A549 (cell line): ENCODE measurements around the gene HDLBP. TPM values are rescaled to one million over a fixed set of nuclear protein-coding genes. Genes with fewer than 3 reads are reported as not detected.

Experiments used
- ATAC-seq, 2 experiments: fragments of 200-7000 bp in 1 of 2; fragments of >200 bp in 1 of 2; cut with Nextera tagmentation in 1 of 2; cut with Tn5 transposase in 1 of 2; 3 replicates each; pipeline versions ENCODE4 v1.8.0 to v1.9.1; 2018 to 2020; ENCODE audit warnings: mild to moderate bottlenecking in 1 of 2, moderate library complexity in 1 of 2
- CTCF ChIA-PET: fragments of 300-600 bp; sonication (Branson Sonifier 250); formaldehyde crosslinking; extraction: SDS; loops from one replicate; lab custom pipeline; 2021; ENCODE audit warnings: antibody characterized with exemption, inconsistent platforms; lab: Yijun Ruan, JAX
- POLR2A ChIA-PET: fragments of 350-600 bp; formaldehyde crosslinking; extraction: SDS; loops from one replicate; lab custom pipeline; 2021; ENCODE audit warnings: antibody characterized with exemption, inconsistent platforms; lab: Yijun Ruan, JAX
- DNase-seq, 2 experiments: peaks; one replicate each; pipeline versions ENCODE4 v3.0.0 to v3.0.0-alpha.2; 2011 to 2016; ENCODE audit warnings: low read depth in 1 of 2, low spot score in 1 of 2
- FAIRE-seq: peaks from 2 replicates; lab custom pipeline; 2011; peaks lifted over from hg19 to GRCh38; lab: Jason Lieb, UNC
- H3K27ac ChIP-seq, 2 experiments: fragments of >200 bp; sonication (Bioruptor Twin); formaldehyde crosslinking; 3 replicates each; pipeline ENCODE4 v1.5.1; 2016 to 2017
- H3K4me1 ChIP-seq: fragments of >200 bp; sonication (Bioruptor Twin); formaldehyde crosslinking; 3 replicates; pipeline ENCODE4 v1.6.1; 2016
- H3K4me2 ChIP-seq: fragments of >200 bp; sonication (Bioruptor Twin); formaldehyde crosslinking; 3 replicates; pipeline ENCODE4 v1.6.1; 2016
- H3K4me3 ChIP-seq: fragments of >200 bp; sonication (Bioruptor Twin); formaldehyde crosslinking; 3 replicates; pipeline ENCODE4 v1.5.1; 2016
- H3K9me3 ChIP-seq: fragments of >200 bp; sonication (Bioruptor Twin); formaldehyde crosslinking; 3 replicates; pipeline ENCODE4 v1.6.1; 2016
- ATOH8 ChIP-seq: fragments of 250-450 bp; sonication (Bioruptor Pico); IDR thresholded peaks from 2 replicates; pipeline ENCODE4 v1.5.0; 2020; ENCODE audit warnings: low read depth, mild to moderate bottlenecking, moderate library complexity
- BCL3 ChIP-seq: fragments of >200 bp; sonication (Bioruptor Twin); formaldehyde crosslinking; IDR thresholded peaks from 3 replicates; pipeline ENCODE4 v1.6.1; 2016
- CBX8 ChIP-seq: fragments of 200-600 bp; sonication (generic); IDR thresholded peaks from 2 replicates; pipeline ENCODE4 v1.6.1; 2016
- CHD2 ChIP-seq: fragments of 150-350 bp; IDR thresholded peaks from 2 replicates; pipeline ENCODE4 v1.6.1; 2014; ENCODE audit warnings: low read length; ENCODE audit not compliant: partially characterized antibody
- CHD4 ChIP-seq: fragments of 200-600 bp; sonication (generic); IDR thresholded peaks from 2 replicates; pipeline ENCODE4 v1.6.1; 2016; ENCODE audit warnings: antibody characterized with exemption, mild to moderate bottlenecking, borderline replicate concordance
- CTCF ChIP-seq: fragments of >200 bp; sonication (Bioruptor Twin); formaldehyde crosslinking; IDR thresholded peaks from 3 replicates; pipeline ENCODE4 v1.5.1; 2016
- E2F6 ChIP-seq: IDR thresholded peaks from 2 replicates; pipeline ENCODE4 v1.6.1; 2012; ENCODE audit warnings: low read depth, borderline replicate concordance
- EP300 ChIP-seq, 2 experiments: fragments of >200 bp; sonication (Bioruptor Twin); formaldehyde crosslinking; IDR thresholded peaks; 2 replicates in 1 of 2; 3 replicates in 1 of 2; pipeline ENCODE4 v1.6.1; 2016 to 2017
- ESRRA ChIP-seq: fragments of 150-350 bp; IDR thresholded peaks from 2 replicates; pipeline ENCODE4 v1.6.1; 2014; ENCODE audit warnings: mild to moderate bottlenecking, low read length, borderline replicate concordance
- FOXS1 ChIP-seq: fragments of 250-450 bp; sonication (Bioruptor Pico); IDR thresholded peaks from 2 replicates; pipeline ENCODE4 v1.5.0; 2020; ENCODE audit warnings: mild to moderate bottlenecking, moderate library complexity
- GATA3 ChIP-seq: IDR thresholded peaks from 2 replicates; pipeline ENCODE4 v1.6.1; 2012; ENCODE audit warnings: borderline replicate concordance
- JUN ChIP-seq, 2 experiments: fragments of >200 bp; sonication (Bioruptor Twin); formaldehyde crosslinking; IDR thresholded peaks; 2 replicates in 1 of 2; 3 replicates in 1 of 2; pipeline ENCODE4 v1.6.1; 2016 to 2017
- KDM1A ChIP-seq: fragments of 200-600 bp; sonication (generic); IDR thresholded peaks from 2 replicates; pipeline ENCODE4 v1.6.1; 2016; ENCODE audit warnings: low read depth, mild to moderate bottlenecking
- KDM5A ChIP-seq: fragments of 200-600 bp; sonication (generic); IDR thresholded peaks from 2 replicates; pipeline ENCODE4 v1.6.1; 2016; ENCODE audit warnings: antibody characterized with exemption, mild to moderate bottlenecking
- MAZ ChIP-seq: fragments of 150-350 bp; IDR thresholded peaks from 2 replicates; pipeline ENCODE4 v1.6.1; 2014; ENCODE audit warnings: antibody characterized with exemption, low read depth, low read length, borderline replicate concordance
- NR3C1 ChIP-seq: fragments of >200 bp; sonication (Bioruptor Twin); formaldehyde crosslinking; IDR thresholded peaks from 3 replicates; pipeline ENCODE4 v1.6.1; 2017
- RCOR1 ChIP-seq: fragments of 150-350 bp; IDR thresholded peaks from 2 replicates; pipeline ENCODE4 v1.6.1; 2014; ENCODE audit warnings: antibody characterized with exemption, low read length, low read depth
- RFX5 ChIP-seq: fragments of 450-650 bp; IDR thresholded peaks from 2 replicates; pipeline ENCODE4 v1.7.1; 2014; ENCODE audit warnings: antibody characterized with exemption, mild to moderate bottlenecking, moderate library complexity
- SMC3 ChIP-seq: fragments of >200 bp; sonication (Bioruptor Twin); formaldehyde crosslinking; IDR thresholded peaks from 3 replicates; pipeline ENCODE4 v1.6.1; 2018; ENCODE audit warnings: inconsistent platforms
- TFCP2L1 ChIP-seq: fragments of 250-450 bp; sonication (Bioruptor Pico); IDR thresholded peaks from 2 replicates; pipeline ENCODE4 v1.5.0; 2021; ENCODE audit warnings: mild to moderate bottlenecking
- TP53 ChIP-seq: fragments of 250-450 bp; sonication (Bioruptor Pico); IDR thresholded peaks from 2 replicates; pipeline ENCODE4 v1.5.0; 2021; ENCODE audit warnings: mild to moderate bottlenecking, moderate library complexity
- ZC3H11A ChIP-seq: fragments of 450-650 bp; IDR thresholded peaks from 2 replicates; pipeline ENCODE4 v1.6.1; 2014; ENCODE audit warnings: antibody characterized with exemption, mild to moderate bottlenecking
- WGBS: methylation state at CpG from one replicate; pipeline ENCODE4 v1.1.6; 2017; ENCODE audit errors: missing lambda C conversion rate; 5-methylcytosine and 5-hydroxymethylcytosine counted together
- polyA plus RNA-seq, 4 experiments: library from polyadenylated mRNA; depleted of rRNA in 3 of 4; stranded (reverse); fragments of >200 nt; fragmentation: RNase III in 1 of 4; extraction: RNeasy Plus Mini Kit Qiagen cat#74134 plus additional on column Dnase treatment in 1 of 4; gene quantifications; 2 replicates in 3 of 4; 3 replicates in 1 of 4; pipeline ENCODE4 v1.2.3, GENCODE V29; 2011 to 2017

HDLBP gene
- polyA plus RNA-seq, 2 of the 4 experiments (the other 2 are of a cell fraction), result 248 to 292 TPM

GRCh38 chr2:241288324-241288888 lies 27.1 kb downstream of the HDLBP start:
- ChIA-PET POLR2A (no interaction called here), CTCF (interaction anchor here (0.8 kb wide), 1 partner anchor 13 kb away, joined by 3 read pairs; no protein-coding TSS in a partner anchor)
- FAIRE-seq (no peak), DNase-seq (no peak)
- no peaks in the 10 kb centered on the region for H3K9me3 ChIP-seq
- WGBS, result 94% methylated on average over 3 of the region's 3 CpGs
- no peak overlapping the region for H3K4me2 ChIP-seq
- H3K27ac ChIP-seq, result no peak overlapping the region
- TF ChIP-seq EP300 (IDR thresholded peaks at IDR 0.05) (no peak), E2F6 (no peak), RFX5 (no peak), FOXS1 (CRISPR knock-in tag) (no peak), TP53 (CRISPR knock-in tag) (no peak), KDM1A (no peak), TFCP2L1 (no peak), NR3C1 (no peak), GATA3 (no peak), ZC3H11A (no peak), BCL3 (no peak)
- TF ChIP-seq, all 56 proteins: peak for 0
- H3K4me3 ChIP-seq, result no peak overlapping the region
- peaks cover 23% of the 10 kb centered on the region for H3K4me1 ChIP-seq
- ATAC-seq, result no peak

GRCh38 chr2:241286348-241287090 lies 29.0 kb downstream of the HDLBP start:
- TF ChIP-seq JUN (IDR thresholded peaks at IDR 0.05) (no peak), BCL3 (no peak), CTCF (no peak), SMC3 (no peak)
- FAIRE-seq (no peak), ATAC-seq (no peak), DNase-seq (peak in 1 of 2 experiments; percentile 13)
- no peak overlapping the region for H3K4me2 ChIP-seq
- POLR2A ChIA-PET, result no interaction called here
- no peaks in the 10 kb centered on the region for H3K9me3 ChIP-seq
- CTCF ChIA-PET, result no interaction called here
- H3K4me3 ChIP-seq, result no peak overlapping the region
- no peak overlapping the region for H3K27ac ChIP-seq
- 86% methylated on average over 9 of the region's 9 CpGs for WGBS
- H3K4me1 ChIP-seq, result peaks cover 22% of the 10 kb centered on the region

- 95% methylated on average over 1 of the region's 1 CpG for whole genome bisulfite sequencing
- no peak overlapping the region for H3K4me3 ChIP-seq
- no peak for ATAC-seq
- no peaks in the 10 kb centered on the region for H3K9me3 ChIP-seq
- FAIRE-seq, result no peak
- no peak for DNase-seq
- H3K4me2 ChIP-seq, result peak overlapping the region; percentile 51; the same call in 2 of the 3 replicates
- H3K4me1 ChIP-seq, result peaks cover 22% of the 10 kb centered on the region
- no peak overlapping the region for H3K27ac ChIP-seq
- POLR2A ChIA-PET, result no interaction called here
- CTCF ChIA-PET, result no interaction called here
- TF ChIP-seq CBX8 (no peak), CHD2 (no peak), ATOH8 (CRISPR knock-in tag) (no peak), ESRRA (no peak), CHD4 (no peak), NR3C1 (no peak), KDM5A (no peak), RCOR1 (no peak), MAZ (no peak), RFX5 (no peak), TP53 (CRISPR knock-in tag) (no peak)
These were observed 29.9 kb downstream of the HDLBP start for GRCh38 chr2:241285596-241285995.
